ENCODE results near the gene TAS1R2. TPM values are rescaled to one million over a fixed set of nuclear protein-coding genes. Genes with fewer than 3 reads are reported as not detected.

The TAS1R2 gene
- total and polyA plus RNA-seq, 9 of the 15 experiments (the other 6 are each of a cell fraction or from before 2014, with no cell fraction given), result not detected

- no peak for TF ChIP-seq NR1H2 (CRISPR knock-in tag; IDR thresholded peaks at IDR 0.05)
- TF ChIP-seq MAFG (tag; conservative IDR thresholded peaks at IDR 0.05), result no peak
- no peak for TF ChIP-seq SNIP1 (IDR thresholded peaks at IDR 0.05; ENCODE audit: low read depth)
- no peak for TF ChIP-seq TRIM24 (IDR thresholded peaks at IDR 0.05)
- TF ChIP-seq NCOA4 (IDR thresholded peaks at IDR 0.05; ENCODE audit: partially characterized antibody), result no peak
- TF ChIP-seq NUFIP1 (IDR thresholded peaks at IDR 0.05; ENCODE audit: partially characterized antibody), result peak; percentile 83
- TF ChIP-seq NR2C1 (IDR thresholded peaks at IDR 0.05), result peak; percentile 50; the same call in 1 of the 2 replicates
- TF ChIP-seq NR2C1 (tag; IDR thresholded peaks at IDR 0.05), result peak; percentile 67; the same call in 1 of the 2 replicates
- TF ChIP-seq AFF1 (IDR thresholded peaks at IDR 0.05; ENCODE audit: low read depth in 1 of 2, partially characterized antibody in 2 of 2), result peak in 1 of 2 experiments; percentile 80
- TF ChIP-seq CEBPG (CRISPR knock-in tag; IDR thresholded peaks at IDR 0.05), result peak; percentile 37; the same call in 1 of the 2 replicates
- TF ChIP-seq CEBPG (tag; conservative IDR thresholded peaks at IDR 0.05 in 1 of 2, IDR thresholded peaks at IDR 0.05 in 1 of 2), result 0 out of 4 replicates have a peak, but pooled peaks of 1 of the 2 experiments have one; percentile 25
- no peak for TF ChIP-seq HNRNPLL (IDR thresholded peaks at IDR 0.05; ENCODE audit: low read depth, low read length, poor library complexity, severe bottlenecking)
- TF ChIP-seq CCNT2 (IDR thresholded peaks at IDR 0.05; ENCODE audit: borderline replicate concordance, extremely low read depth, insufficient read length, low read depth, low read length), result peak; percentile 84
- no peak for TF ChIP-seq HOXB6 (CRISPR knock-in tag; IDR thresholded peaks at IDR 0.05; ENCODE audit: borderline replicate concordance)
- peak; percentile 66 for TF ChIP-seq POLR2AphosphoS5 (IDR thresholded peaks at IDR 0.05; ENCODE audit: control insufficient read depth, insufficient read depth, low read depth, low read length)
- peak; percentile 78 for TF ChIP-seq NFYB (IDR thresholded peaks at IDR 0.05; ENCODE audit: extremely low read depth, insufficient read length)
- 0 out of 2 replicates have a peak, but pooled peaks have one; percentile 60 for TF ChIP-seq FOXK1 (CRISPR knock-in tag; IDR thresholded peaks at IDR 0.05; ENCODE audit: borderline replicate concordance)
- no peak for TF ChIP-seq HBP1 (CRISPR knock-in tag; IDR thresholded peaks at IDR 0.05)
- TF ChIP-seq ASH1L (IDR thresholded peaks at IDR 0.05; ENCODE audit: borderline replicate concordance, low read depth, partially characterized antibody), result peak; percentile 93
- TF ChIP-seq NFE2 (IDR thresholded peaks at IDR 0.05; ENCODE audit: low read depth), result no peak
- TF ChIP-seq NELFE (IDR thresholded peaks at IDR 0.05; ENCODE audit: insufficient read depth, insufficient read length), result no peak
Measured at GRCh38 chr1:18902523-18903290, 43.2 kb upstream of the TAS1R2 start, which contains the start of gene ALDH4A1 (continued).
